Measurements from ENCODE around the gene DIDO1. TPM values are rescaled to one million over a fixed set of nuclear protein-coding genes. Genes with fewer than 3 reads are reported as not detected.
A peak's percentile ranks its signal among the peaks of the same experiment; 100 is the strongest.

The DIDO1 gene
- total and polyA plus RNA-seq, 2 of the 13 experiments (the other 11 are each of a cell fraction or from before 2014, with no cell fraction given) = 75.0 to 75.1 TPM

DNA sequence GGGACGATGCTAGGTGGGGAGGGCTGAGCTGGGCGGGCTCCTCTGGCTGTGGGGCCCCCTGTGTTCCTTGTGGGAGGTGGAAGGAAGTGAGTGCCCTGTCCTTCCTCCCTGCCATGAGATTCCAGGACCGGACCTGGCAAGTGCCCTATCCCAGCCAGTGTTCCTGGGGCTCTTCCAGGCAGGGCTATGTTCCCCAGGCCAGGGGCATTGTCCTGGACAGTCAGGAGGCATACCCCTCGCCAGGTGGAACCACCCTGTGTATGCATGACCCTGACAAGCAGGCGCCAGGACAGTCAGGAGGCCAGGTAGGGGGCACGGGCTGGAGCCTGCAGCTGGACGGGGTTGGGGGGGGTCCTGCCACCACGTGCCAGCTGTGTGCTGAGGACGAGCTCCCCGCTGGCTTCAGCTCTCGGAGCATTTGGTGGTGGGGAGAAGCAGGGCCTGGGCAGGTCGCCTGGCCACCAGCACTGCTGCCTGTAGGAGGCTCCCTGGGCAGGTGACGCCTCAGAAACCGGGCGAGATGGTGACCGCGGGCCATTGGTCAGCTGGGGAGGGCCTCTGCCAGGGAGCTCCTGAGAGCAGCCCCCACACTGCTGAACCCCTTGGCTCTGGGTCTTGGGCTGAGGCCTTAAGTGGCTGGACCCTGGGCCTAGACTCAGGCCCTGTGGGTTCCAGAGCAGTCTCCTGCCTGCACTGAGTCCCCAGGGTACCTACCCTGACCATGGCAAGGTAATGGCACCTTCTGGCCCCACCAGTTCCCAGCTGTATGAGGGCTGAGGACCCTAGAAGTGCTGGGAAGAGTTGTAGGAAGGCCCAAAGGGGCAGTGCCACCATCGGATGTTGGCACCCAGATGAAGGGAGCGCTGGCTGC lies 26.9 kb upstream of the DIDO1 start (continued):
- no peak; the same call in 1 of the 2 replicates for TF ChIP-seq NFKBIZ (CRISPR knock-in tag; IDR thresholded peaks at IDR 0.05)
- TF ChIP-seq HNF4G (IDR thresholded peaks at IDR 0.05; ENCODE audit: borderline replicate concordance, low read depth, low read length) = no peak
- no peak for TF ChIP-seq HNF4G (CRISPR knock-in tag; IDR thresholded peaks at IDR 0.05; ENCODE audit: borderline replicate concordance, low read depth)
- peak; percentile 69; the same call in 1 of the 2 replicates for TF ChIP-seq RXRA (CRISPR knock-in tag; IDR thresholded peaks at IDR 0.05)
- no peak for TF ChIP-seq ZMYM3 (CRISPR knock-in tag; IDR thresholded peaks at IDR 0.05)
- TF ChIP-seq ATF1 (CRISPR knock-in tag; IDR thresholded peaks at IDR 0.05) = no peak
- TF ChIP-seq NFATC3 (CRISPR knock-in tag; IDR thresholded peaks at IDR 0.05) = no peak
- TF ChIP-seq ZNF136 (CRISPR knock-in tag; IDR thresholded peaks at IDR 0.05; ENCODE audit: low read depth) = 0 out of 2 replicates have a peak, but pooled peaks have one; percentile 14
- TF ChIP-seq ZNF615 (CRISPR knock-in tag; IDR thresholded peaks at IDR 0.05; ENCODE audit: borderline replicate concordance) = no peak
- TF ChIP-seq GPN1 (CRISPR knock-in tag; IDR thresholded peaks at IDR 0.05; ENCODE audit: borderline replicate concordance) = no peak
- TF ChIP-seq BCL6 (CRISPR knock-in tag; IDR thresholded peaks at IDR 0.05) = peak; percentile 46; the same call in 1 of the 2 replicates
- TF ChIP-seq BRCA1 (CRISPR knock-in tag; IDR thresholded peaks at IDR 0.05) = peak; percentile 45; the same call in 1 of the 2 replicates
- TF ChIP-seq ZNF672 (CRISPR knock-in tag; IDR thresholded peaks at IDR 0.05) = no peak
- TF ChIP-seq, protein P1, sequence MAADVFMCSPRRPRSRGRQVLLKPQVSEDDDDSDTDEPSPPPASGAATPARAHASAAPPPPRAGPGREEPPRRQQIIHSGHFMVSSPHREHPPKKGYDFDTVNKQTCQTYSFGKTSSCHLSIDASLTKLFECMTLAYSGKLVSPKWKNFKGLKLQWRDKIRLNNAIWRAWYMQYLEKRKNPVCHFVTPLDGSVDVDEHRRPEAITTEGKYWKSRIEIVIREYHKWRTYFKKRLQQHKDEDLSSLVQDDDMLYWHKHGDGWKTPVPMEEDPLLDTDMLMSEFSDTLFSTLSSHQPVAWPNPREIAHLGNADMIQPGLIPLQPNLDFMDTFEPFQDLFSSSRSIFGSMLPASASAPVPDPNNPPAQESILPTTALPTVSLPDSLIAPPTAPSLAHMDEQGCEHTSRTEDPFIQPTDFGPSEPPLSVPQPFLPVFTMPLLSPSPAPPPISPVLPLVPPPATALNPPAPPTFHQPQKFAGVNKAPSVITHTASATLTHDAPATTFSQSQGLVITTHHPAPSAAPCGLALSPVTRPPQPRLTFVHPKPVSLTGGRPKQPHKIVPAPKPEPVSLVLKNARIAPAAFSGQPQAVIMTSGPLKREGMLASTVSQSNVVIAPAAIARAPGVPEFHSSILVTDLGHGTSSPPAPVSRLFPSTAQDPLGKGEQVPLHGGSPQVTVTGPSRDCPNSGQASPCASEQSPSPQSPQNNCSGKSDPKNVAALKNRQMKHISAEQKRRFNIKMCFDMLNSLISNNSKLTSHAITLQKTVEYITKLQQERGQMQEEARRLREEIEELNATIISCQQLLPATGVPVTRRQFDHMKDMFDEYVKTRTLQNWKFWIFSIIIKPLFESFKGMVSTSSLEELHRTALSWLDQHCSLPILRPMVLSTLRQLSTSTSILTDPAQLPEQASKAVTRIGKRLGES (CRISPR knock-in tag; IDR thresholded peaks at IDR 0.05; ENCODE audit: borderline replicate concordance) = no peak
- no peak for TF ChIP-seq ZNF382 (CRISPR knock-in tag; IDR thresholded peaks at IDR 0.05; ENCODE audit: borderline replicate concordance)
- TF ChIP-seq NFE2L2 (IDR thresholded peaks at IDR 0.05; ENCODE audit: low read length) = no peak
- no peak for TF ChIP-seq ZNF614 (CRISPR knock-in tag; IDR thresholded peaks at IDR 0.05; ENCODE audit: borderline replicate concordance)
- TF ChIP-seq RBFOX2 (IDR thresholded peaks at IDR 0.05; ENCODE audit: low read depth, low read length) = 0 out of 2 replicates have a peak, but pooled peaks have one; percentile 29
- no peak for TF ChIP-seq CCAR2 (optimal IDR thresholded peaks at IDR 0.05; ENCODE audit: low read depth, low read length)
- TF ChIP-seq RELA (CRISPR knock-in tag; IDR thresholded peaks at IDR 0.05) = no peak
- TF ChIP-seq, protein P2, sequence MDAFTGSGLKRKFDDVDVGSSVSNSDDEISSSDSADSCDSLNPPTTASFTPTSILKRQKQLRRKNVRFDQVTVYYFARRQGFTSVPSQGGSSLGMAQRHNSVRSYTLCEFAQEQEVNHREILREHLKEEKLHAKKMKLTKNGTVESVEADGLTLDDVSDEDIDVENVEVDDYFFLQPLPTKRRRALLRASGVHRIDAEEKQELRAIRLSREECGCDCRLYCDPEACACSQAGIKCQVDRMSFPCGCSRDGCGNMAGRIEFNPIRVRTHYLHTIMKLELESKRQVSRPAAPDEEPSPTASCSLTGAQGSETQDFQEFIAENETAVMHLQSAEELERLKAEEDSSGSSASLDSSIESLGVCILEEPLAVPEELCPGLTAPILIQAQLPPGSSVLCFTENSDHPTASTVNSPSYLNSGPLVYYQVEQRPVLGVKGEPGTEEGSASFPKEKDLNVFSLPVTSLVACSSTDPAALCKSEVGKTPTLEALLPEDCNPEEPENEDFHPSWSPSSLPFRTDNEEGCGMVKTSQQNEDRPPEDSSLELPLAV (CRISPR knock-in tag; conservative IDR thresholded peaks at IDR 0.05; ENCODE audit: low read depth) = no peak
- no peak for TF ChIP-seq KLF9 (CRISPR knock-in tag; IDR thresholded peaks at IDR 0.05; ENCODE audit: low read depth)
- TF ChIP-seq HMG20B (CRISPR knock-in tag; conservative IDR thresholded peaks at IDR 0.05) = 0 out of 2 replicates have a peak, but pooled peaks have one; percentile 9

Measured in HepG2 (cell line).